Motor neuron (in vitro differentiated cells): ENCODE results near the gene GAS2L2. TPM values are rescaled to one million over a fixed set of nuclear protein-coding genes. Genes with fewer than 3 reads are reported as not detected.

Source experiments
- ATAC-seq, 8 experiments: fragments of 200-7000 bp; cut with Tn5 transposase; replicated peaks in 6 of 8; 2 replicates each; pipeline ENCODE4 v1.8.0; 2021; ENCODE audit warnings: mild to moderate bottlenecking in 8 of 8, moderate library complexity in 8 of 8
- H3K27ac ChIP-seq, 2 donors: fragments of 250-450 bp; sonication (Bioruptor Pico); 2 replicates each; pipeline ENCODE4 v1.9.0; 2021; ENCODE audit warnings: antibody characterized with exemption in 2 of 2, mild to moderate bottlenecking in 2 of 2, moderate library complexity in 1 of 2
- H3K4me1 ChIP-seq, 2 donors: fragments of 250-450 bp; sonication (Bioruptor Pico); replicated peaks in 1 of 2; 2 replicates each; pipeline ENCODE4 v1.6.1; 2021; ENCODE audit warnings: antibody characterized with exemption in 2 of 2, mild to moderate bottlenecking in 2 of 2, moderate library complexity in 1 of 2
- H3K4me3 ChIP-seq, 5 donors: fragments of 250-450 bp; sonication (Bioruptor Pico); 2 replicates each; pipeline ENCODE4 v1.9.0; 2021; ENCODE audit warnings: antibody characterized with exemption in 5 of 5, mild to moderate bottlenecking in 5 of 5, moderate library complexity in 4 of 5
- WGBS, 10 experiments: fragments of 450-650 bp; shearing (Covaris generic); methylation state at CpG; one replicate each; pipeline ENCODE4 v1.0.0; 2022; 5-methylcytosine and 5-hydroxymethylcytosine counted together
- in situ Hi-C, 9 experiments: fragments of 400-800 bp; cut with MboI; loops; one replicate each; pipeline ENCODE4 v1.15.0; 2021; ENCODE audit warnings: low sequenced_read_pairs in 9 of 9, low pct_unique_long_range_greater_than_20kb in 2 of 9; ENCODE audit not compliant: unreplicated experiment in 9 of 9
- total RNA-seq, 8 experiments: library from RNA; unstranded; fragments of 300-600 nt; gene quantifications; 2 replicates each; pipeline versions ENCODE4 v1.2.3 to v1.2.4, GENCODE V29; 2022

GAS2L2 gene
- total RNA-seq, 8 experiments from 2014 or later, result 0.08 to 1.8 (median 0.22) TPM; not detected in 2

- ATAC-seq, result peak in 1 of 8 experiments; percentile 51
- Histone ChIP-seq H3K27ac (no peak overlapping the region), H3K4me3 (no peak overlapping the region), H3K4me1 (no peaks in the 10 kb centered on the region)
- 60 to 100% (median 100%) methylated on average over 1 to 2 of the region's 2 CpGs; no CpG with 5 or more reads in 4 of the 10 experiments for WGBS, 10 experiments
- in situ Hi-C loops, result no loop called here
These were observed 58.1 kb downstream of the GAS2L2 start for GRCh38 chr17:35694906-35695305.

Other genes with a start within 250 kb of the GAS2L2 start
- under 1 TPM in 4 of 8 experiments, not detected in 4; 0.10 to 0.57 (median 0.19) TPM for gene SLFN12L, start 215.6 kb downstream of the GAS2L2 start, total RNA-seq
- under 1 TPM in 5 of 8 experiments, not detected in 3; 0.08 to 0.45 (median 0.10) TPM for gene SLFN14, start 192.4 kb downstream of the GAS2L2 start, total RNA-seq
- gene PEX12, start 174.7 kb downstream of the GAS2L2 start, total RNA-seq, result 10 to 100 TPM in 2 of 8 experiments, 1 to 10 TPM in 6; 3.9 to 13.0 (median 6.8) TPM
- 100 to 1,000 TPM in 5 of 8 experiments, 10 to 100 TPM in 3; 63.8 to 204 (median 126) TPM for gene AP2B1, start 165.9 kb downstream of the GAS2L2 start, total RNA-seq
- gene RASL10B, start 21.6 kb downstream of the GAS2L2 start, total RNA-seq, result 10 to 100 TPM in 5 of 8 experiments, 1 to 10 TPM in 2, under 1 TPM in 1; 0.61 to 33.6 (median 10.7) TPM
- gene C17orf50, start 7.6 kb upstream of the GAS2L2 start, total RNA-seq, result under 1 TPM in 6 of 8 experiments, not detected in 2; 0.33 to 0.85 (median 0.63) TPM
- 10 to 100 TPM in 1 of 8 experiments, 1 to 10 TPM in 1, under 1 TPM in 3, not detected in 3; 0.09 to 11.1 (median 0.32) TPM for gene MMP28, start 42.4 kb upstream of the GAS2L2 start, total RNA-seq
- gene TAF15, start 56.2 kb upstream of the GAS2L2 start, total RNA-seq, result 100 to 1,000 TPM in 2 of 8 experiments, 10 to 100 TPM in 6; 40.6 to 190 (median 53.7) TPM
- gene HEATR9, start 115.7 kb upstream of the GAS2L2 start, total RNA-seq, result under 1 TPM in 5 of 8 experiments, not detected in 3; 0.08 to 0.18 (median 0.14) TPM
- under 1 TPM in 3 of 8 experiments, not detected in 5; 0.47 to 0.97 (median 0.51) TPM for gene CCL5, start 127.1 kb upstream of the GAS2L2 start, total RNA-seq
- gene RDM1, start 177.5 kb upstream of the GAS2L2 start, total RNA-seq, result 1 to 10 TPM in 2 of 8 experiments, under 1 TPM in 5, not detected in 1; 0.21 to 3.7 (median 0.76) TPM
- under 1 TPM in 1 of 8 experiments, not detected in 7; 0.66 TPM for gene LYZL6, start 190.5 kb upstream of the GAS2L2 start, total RNA-seq
- gene CCL16, start 228.3 kb upstream of the GAS2L2 start, total RNA-seq, result under 1 TPM in 1 of 8 experiments, not detected in 7; 0.24 TPM
- under 1 TPM in 3 of 8 experiments, not detected in 5; 0.14 to 0.52 (median 0.15) TPM for gene CCL14, start 233.5 kb upstream of the GAS2L2 start, total RNA-seq
- under 1 TPM in 3 of 8 experiments, not detected in 5; 0.21 to 0.47 (median 0.41) TPM for gene CCL15, start 248.3 kb upstream of the GAS2L2 start, total RNA-seq